ENCODE data around the gene SAC3D1.

GRCh38 chr11:65032216-65032615, 8.8 kb upstream of the SAC3D1 start:
- TF ChIP-seq EZH2 (IDR thresholded peaks at IDR 0.05; ENCODE audit: low read length, missing control alignments) (no peak), CTCF (conservative IDR thresholded peaks at IDR 0.05 in 1 of 2, IDR thresholded peaks at IDR 0.05 in 1 of 2; ENCODE audit: low read depth in 1 of 2, low read length in 2 of 2) (no peak)

All from fibroblast of lung (primary cell).